RWPE2 (cell line): ENCODE results near the gene RIMBP2.

ENCODE experiments used
- ATAC-seq: fragments of 200-7000 bp; cut with Tn5 transposase; 3 replicates; pipeline ENCODE4 v1.9.1; 2021; ENCODE audit warnings: low read depth
- DNase-seq: peaks from one replicate; pipeline ENCODE4 v3.0.0-alpha.2; 2020; ENCODE audit warnings: low spot score
- H3K27ac ChIP-seq: fragments of 450-650 bp; 2 replicates; pipeline ENCODE4 v1.5.1; 2017; ENCODE audit warnings: mild to moderate bottlenecking; ENCODE audit not compliant: poor library complexity, severe bottlenecking
- H3K27me3 ChIP-seq: fragments of 250-450 bp; sonication (Bioruptor Pico); 2 replicates; pipeline ENCODE4 v1.5.1; 2021; ENCODE audit warnings: mild to moderate bottlenecking, moderate library complexity; ENCODE audit not compliant: insufficient read depth, poor library complexity, severe bottlenecking
- H3K36me3 ChIP-seq: fragments of 250-450 bp; sonication (Bioruptor Pico); 2 replicates; pipeline ENCODE4 v1.5.1; 2020; ENCODE audit warnings: low read depth, mild to moderate bottlenecking, moderate library complexity
- H3K4me1 ChIP-seq: fragments of 250-450 bp; sonication (Bioruptor Pico); 2 replicates; pipeline ENCODE4 v1.5.1; 2021; ENCODE audit warnings: mild to moderate bottlenecking, moderate library complexity; ENCODE audit not compliant: insufficient read depth, poor library complexity, severe bottlenecking
- H3K4me3 ChIP-seq: fragments of 250-450 bp; sonication (Bioruptor Pico); 2 replicates; pipeline ENCODE4 v1.5.1; 2021; ENCODE audit warnings: mild to moderate bottlenecking, moderate library complexity; ENCODE audit not compliant: severe bottlenecking
- H3K9me3 ChIP-seq: fragments of 250-450 bp; sonication (Bioruptor Pico); 2 replicates; pipeline ENCODE4 v1.5.1; 2021; ENCODE audit warnings: mild to moderate bottlenecking, moderate library complexity; ENCODE audit not compliant: severe bottlenecking
- CTCF ChIP-seq: fragments of 450-650 bp; IDR thresholded peaks from one replicate; pipeline ENCODE4 v1.5.1; 2017; ENCODE audit warnings: mild to moderate bottlenecking, moderate library complexity; ENCODE audit not compliant: poor library complexity, severe bottlenecking

The RIMBP2 gene

GRCh38 chr12:130661486-130662255 lies 54.4 kb downstream of the RIMBP2 start:
- no peak overlapping the region for H3K27ac ChIP-seq
- H3K27me3 ChIP-seq: no peaks in the 10 kb centered on the region
- no peaks in the 10 kb centered on the region for H3K36me3 ChIP-seq
- H3K4me3 ChIP-seq: no peak overlapping the region
- DNase-seq: no peak
- H3K4me1 ChIP-seq: peaks cover 6% of the 10 kb centered on the region
- no peaks in the 10 kb centered on the region for H3K9me3 ChIP-seq
- peak; percentile 53 for ATAC-seq
- TF ChIP-seq CTCF: no peak

GRCh38 chr12:130661059-130661458 lies 55.0 kb downstream of the RIMBP2 start:
- Histone ChIP-seq H3K4me1 (peaks cover 3% of the 10 kb centered on the region), H3K9me3 (no peaks in the 10 kb centered on the region), H3K27me3 (no peaks in the 10 kb centered on the region), H3K4me3 (no peak overlapping the region), H3K27ac (no peak overlapping the region), H3K36me3 (no peaks in the 10 kb centered on the region)
- ATAC-seq: no peak
- DNase-seq: no peak
- TF ChIP-seq CTCF: no peak

- ATAC-seq: no peak
- H3K27me3 ChIP-seq: no peaks in the 10 kb centered on the region
- H3K4me3 ChIP-seq: no peak overlapping the region
- TF ChIP-seq CTCF: no peak
- no peaks in the 10 kb centered on the region for H3K36me3 ChIP-seq
- no peak overlapping the region for H3K27ac ChIP-seq
- no peak for DNase-seq
- no peaks in the 10 kb centered on the region for H3K9me3 ChIP-seq
- no peaks in the 10 kb centered on the region for H3K4me1 ChIP-seq
Observed at GRCh38 chr12:130658145-130658911, 57.8 kb downstream of the RIMBP2 start.

GRCh38 chr12:130656411-130656810 lies 59.7 kb downstream of the RIMBP2 start:
- Histone ChIP-seq H3K27ac (no peak overlapping the region), H3K4me3 (no peak overlapping the region), H3K9me3 (no peaks in the 10 kb centered on the region), H3K27me3 (no peaks in the 10 kb centered on the region), H3K4me1 (no peaks in the 10 kb centered on the region), H3K36me3 (no peaks in the 10 kb centered on the region)
- ATAC-seq: no peak
- TF ChIP-seq CTCF: no peak
- DNase-seq: no peak

- no peak for DNase-seq
- Histone ChIP-seq H3K36me3 (no peaks in the 10 kb centered on the region), H3K27me3 (no peaks in the 10 kb centered on the region), H3K4me3 (no peak overlapping the region), H3K4me1 (no peaks in the 10 kb centered on the region), H3K9me3 (no peaks in the 10 kb centered on the region), H3K27ac (no peak overlapping the region)
- no peak for ATAC-seq
- no peak for TF ChIP-seq CTCF
Observed at GRCh38 chr12:130655881-130656280, 60.2 kb downstream of the RIMBP2 start.
